Activated CD8-positive, alpha-beta memory T cell treated with anti-CD3 and anti-CD28 coated beads for 1 hour (primary cell): Measurements from ENCODE around the gene MCEMP1.

Experiments used
- DNase-seq, 2 donors: peaks; one replicate each; pipeline ENCODE4 v3.0.0-alpha.2; 2020; ENCODE audit warnings: low read depth in 1 of 2; ENCODE audit errors: extremely low read depth in 1 of 2

MCEMP1 gene

DNA sequence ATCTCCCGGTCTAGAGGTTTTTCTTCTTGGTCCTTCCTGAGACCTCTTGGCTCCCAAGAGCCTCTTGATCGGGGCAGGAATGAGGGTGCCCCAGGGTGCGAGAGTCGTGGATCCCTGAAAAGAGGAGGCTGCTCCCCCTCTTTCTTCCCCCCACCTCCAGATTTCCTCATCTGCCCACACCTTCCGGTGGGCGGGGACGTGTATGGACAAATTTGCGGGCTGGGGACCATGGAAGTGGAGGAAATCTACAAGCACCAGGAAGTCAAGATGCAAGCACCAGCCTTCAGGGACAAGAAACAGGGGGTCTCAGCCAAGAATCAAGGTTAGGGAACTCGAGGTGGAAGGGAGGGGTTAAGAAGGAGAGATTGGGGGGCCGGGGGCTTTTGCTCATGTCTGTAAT lies at the start of gene MCEMP1:
TSS of gene MCEMP1 (plus strand) at position 237 of the 400 bp plus-strand sequence. CDS start at position 268, 31 bp downstream.
- DNase-seq, result no peak

- DNase-seq, result no peak
These were observed 49.7 kb upstream of the MCEMP1 start for GRCh38 chr19:7627166-7627565.

DNA sequence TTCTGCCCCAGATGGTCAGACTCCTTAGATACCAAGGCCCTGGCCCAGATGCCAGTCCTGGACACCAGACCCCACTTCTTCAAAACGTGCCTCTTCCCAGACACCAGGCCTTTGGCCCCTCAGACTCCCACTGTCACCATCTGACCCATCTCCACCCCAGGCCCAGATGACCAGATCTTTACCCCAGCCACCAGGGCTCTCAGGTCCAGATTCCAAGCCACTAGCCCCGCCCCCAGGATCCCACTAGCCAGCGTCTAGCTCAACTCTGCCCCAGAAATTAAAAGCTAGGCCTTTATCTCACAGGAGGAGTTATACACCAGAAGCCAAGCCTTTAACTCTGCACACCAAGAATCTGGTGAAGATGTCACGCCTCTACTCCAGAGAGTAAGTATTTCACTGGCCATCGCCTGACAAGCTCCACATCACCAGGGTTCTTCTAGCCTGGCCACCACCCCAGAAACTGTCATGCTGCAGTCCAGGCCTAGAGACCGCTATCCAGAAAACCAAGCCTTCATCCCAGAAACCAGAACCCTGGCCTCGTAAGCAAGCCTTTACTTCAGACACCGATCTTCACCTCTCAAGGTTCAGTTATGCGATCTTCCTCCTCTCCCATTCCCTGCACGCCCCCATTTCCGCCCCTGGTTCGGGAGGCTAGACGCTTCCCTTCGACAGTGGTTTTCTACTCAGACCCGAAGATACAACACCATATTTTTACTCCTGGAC lies 48.1 kb upstream of the MCEMP1 start:
- DNase-seq, result no peak

- DNase-seq, result peak; percentile 87 to 89
These were observed 47.4 kb upstream of the MCEMP1 start, which contains the start of the genes PET100 and XAB2 for GRCh38 chr19:7629347-7630054. Gene PET100 (plus strand): TSS chr19:7629793. CDS start chr19:7629834, 41 bp downstream. Gene XAB2 (minus strand): TSS chr19:7629545. CDS start chr19:7629527, 18 bp downstream.

- DNase-seq, result no peak
These were observed 45.3 kb upstream of the MCEMP1 start for GRCh38 chr19:7631577-7631976.

- DNase-seq, result no peak
These were observed 44.3 kb upstream of the MCEMP1 start for GRCh38 chr19:7632340-7633203.

DNA sequence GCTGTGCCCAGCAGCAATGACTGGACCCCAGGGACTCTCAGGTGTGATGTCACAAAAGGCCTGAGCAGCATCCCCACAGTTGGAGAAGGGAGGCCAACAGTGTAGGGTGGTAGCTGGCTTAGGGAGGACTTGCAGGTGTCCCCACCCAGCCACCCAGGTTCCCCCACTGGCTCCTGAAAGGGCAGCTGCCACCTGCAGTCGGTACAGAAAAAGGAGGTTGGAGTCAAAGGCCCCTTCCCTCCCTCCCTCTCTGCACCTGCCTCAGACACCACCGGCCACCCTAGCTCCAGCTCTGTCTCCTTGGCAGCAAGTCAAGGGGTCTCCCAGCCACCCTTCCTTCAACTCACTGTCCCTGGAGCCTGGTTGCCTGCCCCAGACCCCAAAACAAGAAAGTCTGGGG lies 43.2 kb upstream of the MCEMP1 start, which contains the start of gene PCP2:
TSS of gene PCP2 (minus strand) at position 22 of the 400 bp plus-strand sequence. CDS start 262 bp downstream, outside the sequence.
- no peak for DNase-seq

DNA sequence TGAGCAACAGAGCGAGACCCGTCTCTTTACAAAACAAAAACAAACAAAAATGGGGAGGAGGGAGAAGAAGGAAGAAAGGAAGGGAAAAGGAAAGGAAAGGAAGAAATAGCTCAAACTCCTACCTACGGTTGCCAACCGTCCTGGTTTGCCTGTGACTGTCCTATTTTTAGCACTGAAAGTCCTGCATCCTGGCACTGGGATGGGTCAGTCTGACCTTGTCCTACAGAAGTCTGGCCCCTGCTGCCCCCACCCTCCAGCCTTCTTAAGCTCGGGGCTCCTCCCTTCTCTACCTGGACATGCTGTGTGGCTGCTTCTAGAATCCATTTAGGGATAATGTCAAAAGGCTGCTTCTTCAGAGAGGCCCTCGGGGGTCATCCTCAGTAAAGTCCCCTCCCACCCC lies 41.2 kb upstream of the MCEMP1 start:
- no peak for DNase-seq

- no peak for DNase-seq
These were observed 40.6 kb upstream of the MCEMP1 start for GRCh38 chr19:7636317-7636690.

GRCh38 chr19:7636691-7637373 lies 40.1 kb upstream of the MCEMP1 start, which contains the start of gene STXBP2:
Gene STXBP2 (plus strand): TSS chr19:7637110. CDS start chr19:7637150, 40 bp downstream.
- peak; percentile 77 to 93 for DNase-seq

DNA sequence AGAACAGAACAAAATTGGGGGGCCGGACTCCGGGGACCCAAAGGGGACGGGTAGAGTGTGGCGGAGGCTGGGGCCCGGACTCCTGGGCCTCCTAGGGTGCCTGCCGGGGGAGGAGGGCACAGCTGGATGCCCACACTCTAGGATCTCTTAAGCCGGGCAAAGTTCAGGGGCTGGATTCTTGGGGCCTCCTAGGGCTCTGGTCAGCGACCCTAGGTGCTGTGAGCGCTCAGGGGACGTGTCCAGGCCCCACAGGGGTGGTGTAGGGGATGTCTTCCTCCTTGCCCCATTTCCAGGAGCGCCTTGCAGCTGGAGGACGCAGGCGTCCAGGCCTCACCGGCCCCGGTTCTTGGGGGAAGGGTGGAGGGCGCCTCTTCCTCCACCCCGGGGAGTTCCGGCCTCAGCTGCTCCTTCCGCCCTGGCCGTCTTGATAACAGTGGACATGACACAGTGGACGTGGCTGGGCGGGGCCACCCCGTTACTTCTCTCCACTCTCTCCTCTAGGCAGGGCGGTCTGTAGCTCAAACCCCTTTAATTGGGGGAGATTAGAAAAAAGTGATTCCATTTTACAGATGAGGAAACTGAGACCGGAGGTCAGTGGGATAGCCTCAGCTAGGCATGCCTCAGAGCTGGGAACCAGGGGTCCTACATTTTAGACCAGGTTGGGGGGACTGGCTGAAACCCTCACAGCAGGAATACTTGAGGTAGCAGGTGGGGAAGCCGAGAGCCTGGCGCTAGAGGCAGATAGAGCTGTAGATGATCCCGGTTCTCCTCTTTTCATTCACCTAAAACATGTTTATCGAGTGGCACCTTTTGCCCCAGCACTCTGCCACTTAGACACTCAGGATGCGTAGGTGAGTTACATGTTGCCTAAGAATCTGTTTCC lies 39.3 kb upstream of the MCEMP1 start:
- DNase-seq, result no peak

- DNase-seq, result no peak
These were observed 38.0 kb upstream of the MCEMP1 start for GRCh38 chr19:7638802-7639465.

DNA sequence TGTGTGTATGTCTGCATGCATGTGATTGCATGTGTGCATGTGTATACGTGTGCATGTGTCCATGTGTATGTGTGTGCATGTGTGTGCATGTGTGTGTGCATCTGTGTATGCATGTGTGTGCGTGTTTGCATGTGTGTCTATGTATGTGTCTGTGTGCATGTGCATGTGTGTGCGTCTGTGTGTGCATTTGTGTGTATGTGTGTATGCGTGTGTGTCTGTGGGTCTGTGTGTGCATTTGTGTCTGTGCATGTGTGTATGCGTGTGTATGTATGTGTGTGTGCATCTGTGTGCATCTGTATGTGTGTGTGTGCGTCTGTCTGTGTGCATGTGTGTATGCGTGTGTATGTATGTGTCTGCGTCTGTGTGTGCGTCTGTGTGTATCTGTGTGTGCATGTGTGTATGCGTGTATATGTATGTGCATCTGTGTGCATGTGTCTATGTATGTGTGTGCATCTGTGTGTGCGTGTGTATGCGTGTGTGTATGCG lies 37.0 kb upstream of the MCEMP1 start:
- no peak for DNase-seq

DNA sequence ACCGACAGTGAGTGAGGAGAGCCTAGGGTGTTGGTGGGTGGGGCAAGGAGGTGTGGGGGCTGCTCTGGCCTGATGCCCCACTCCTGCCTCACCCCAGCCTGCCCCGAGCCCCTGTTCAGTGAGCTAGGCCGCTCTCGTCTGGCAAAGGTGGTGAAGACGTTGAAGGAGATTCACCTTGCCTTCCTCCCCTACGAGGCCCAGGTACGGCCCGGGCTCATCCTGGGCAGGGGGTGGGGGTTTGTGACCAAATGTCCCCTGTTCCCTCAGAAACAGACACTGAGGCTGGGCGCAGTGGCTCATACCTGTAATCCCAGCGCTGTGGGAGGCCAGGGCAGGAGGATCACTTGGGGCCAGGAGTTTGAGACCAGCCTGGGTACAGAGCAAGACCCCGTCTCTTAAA lies 36.1 kb upstream of the MCEMP1 start:
- no peak for DNase-seq

DNA sequence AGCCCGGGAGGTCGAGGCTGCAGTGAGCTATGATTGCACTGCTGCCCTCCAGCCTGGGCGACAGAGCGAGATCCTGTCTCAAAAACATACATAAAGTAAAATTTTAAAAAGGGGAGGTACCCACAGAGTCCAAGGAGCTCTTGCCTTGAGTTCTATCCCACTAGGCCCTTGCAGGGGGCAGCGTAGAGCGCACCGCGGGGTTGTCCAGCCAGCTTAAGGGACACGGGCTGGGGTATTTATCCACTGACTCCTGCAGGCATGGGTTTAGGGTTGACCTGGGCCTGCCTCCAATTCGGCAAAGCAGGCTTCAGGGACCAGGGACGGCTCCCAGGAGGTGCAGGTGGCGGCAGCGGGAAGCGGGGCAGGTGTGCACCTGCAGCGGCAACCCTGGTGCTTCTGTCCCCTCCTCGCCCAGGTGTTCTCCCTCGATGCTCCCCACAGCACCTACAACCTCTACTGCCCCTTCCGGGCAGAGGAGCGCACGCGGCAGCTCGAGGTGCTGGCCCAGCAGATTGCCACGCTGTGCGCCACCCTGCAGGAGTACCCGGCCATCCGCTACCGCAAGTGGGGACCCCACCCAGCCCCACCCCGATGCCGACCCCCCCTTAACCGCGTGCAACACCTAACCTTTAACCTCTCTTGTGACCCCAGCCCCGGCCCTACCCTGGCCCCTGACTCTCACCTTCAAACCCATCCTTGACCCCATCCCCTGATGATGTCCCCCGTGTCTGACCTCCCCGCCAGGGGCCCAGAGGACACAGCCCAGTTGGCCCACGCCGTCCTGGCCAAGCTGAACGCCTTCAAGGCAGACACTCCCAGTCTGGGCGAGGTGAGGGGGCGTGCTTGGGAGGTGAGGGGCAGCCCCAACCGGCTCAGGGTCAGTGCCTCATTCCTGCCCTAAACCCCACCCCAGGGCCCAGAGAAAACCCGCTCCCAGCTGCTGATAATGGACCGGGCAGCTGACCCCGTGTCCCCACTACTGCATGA lies 35.3 kb upstream of the MCEMP1 start:
- no peak for DNase-seq

GRCh38 chr19:7642295-7643030 lies 34.4 kb upstream of the MCEMP1 start:
- DNase-seq, result no peak

- no peak for DNase-seq
These were observed 33.9 kb upstream of the MCEMP1 start for GRCh38 chr19:7643031-7643415.
